Keratinocyte (primary cell): ENCODE data around the gene HEMGN. TPM values are rescaled to one million over a fixed set of nuclear protein-coding genes. Genes with fewer than 3 reads are reported as not detected.

ENCODE experiments used
- DNase-seq: peaks from one replicate; pipeline ENCODE4 v3.0.0-alpha.2; 2011; ENCODE audit warnings: low read depth, missing footprints, low spot score
- FAIRE-seq: peaks from 2 replicates; lab custom pipeline; 2011; peaks lifted over from hg19 to GRCh38; lab: Jason Lieb, UNC
- H2AFZ ChIP-seq: 2 replicates; pipeline ENCODE4 v1.6.0; 2012; ENCODE audit warnings: low read length, control low read depth, inconsistent platforms; ENCODE audit not compliant: control insufficient read depth
- H3K27ac ChIP-seq: 2 replicates; pipeline ENCODE4 v1.5.1; 2011; ENCODE audit warnings: low read length; ENCODE audit not compliant: control insufficient read depth, insufficient read depth
- H3K27me3 ChIP-seq: 3 replicates; pipeline ENCODE4 v1.6.0; 2011; ENCODE audit warnings: low read length; ENCODE audit not compliant: control insufficient read depth, insufficient read depth; ENCODE audit errors: extremely low read depth
- H3K36me3 ChIP-seq, 2 experiments: 2 replicates in 1 of 2; 3 replicates in 1 of 2; pipeline ENCODE4 v1.5.1; 2011; ENCODE audit warnings: low read length in 2 of 2, mild to moderate bottlenecking in 1 of 2; ENCODE audit not compliant: control insufficient read depth in 2 of 2, insufficient read depth in 2 of 2; ENCODE audit errors: extremely low read depth in 1 of 2
- H3K4me1 ChIP-seq: 3 replicates; pipeline ENCODE4 v1.5.1; 2011; ENCODE audit warnings: low read length; ENCODE audit not compliant: control insufficient read depth, insufficient read depth; ENCODE audit errors: extremely low read depth
- H3K4me2 ChIP-seq: 3 replicates; pipeline ENCODE4 v1.6.0; 2011; ENCODE audit warnings: low read depth, low read length; ENCODE audit not compliant: control insufficient read depth, insufficient read depth; ENCODE audit errors: extremely low read depth
- H3K4me3 ChIP-seq, 3 experiments: fragments of 200-600 bp in 1 of 3; sonication (generic) in 1 of 3; 2 replicates in 2 of 3; 3 replicates in 1 of 3; pipeline ENCODE4 v1.5.1; 2011 to 2016; ENCODE audit warnings: low read length in 3 of 3, mild to moderate bottlenecking in 3 of 3, control low read depth in 2 of 3, inconsistent platforms in 1 of 3, low read depth in 1 of 3, mixed read lengths in 1 of 3, mixed run types in 1 of 3, moderate library complexity in 1 of 3; ENCODE audit not compliant: control insufficient read depth in 2 of 3, insufficient read depth in 2 of 3; ENCODE audit errors: extremely low read depth in 1 of 3
- H3K79me2 ChIP-seq: 2 replicates; pipeline ENCODE4 v1.6.0; 2012; ENCODE audit warnings: low read length; ENCODE audit not compliant: control insufficient read depth, insufficient read depth
- H3K9ac ChIP-seq: 3 replicates; pipeline ENCODE4 v1.6.0; 2011; ENCODE audit warnings: low read length; ENCODE audit not compliant: control insufficient read depth, insufficient read depth; ENCODE audit errors: extremely low read depth
- H3K9me1 ChIP-seq: 3 replicates; pipeline ENCODE4 v1.6.0; 2011; ENCODE audit warnings: low read length; ENCODE audit not compliant: control insufficient read depth, insufficient read depth; ENCODE audit errors: extremely low read depth
- H3K9me3 ChIP-seq: 2 replicates; pipeline ENCODE4 v1.5.1; 2012; ENCODE audit warnings: low read depth, low read length; ENCODE audit not compliant: control insufficient read depth
- H4K20me1 ChIP-seq: 3 replicates; pipeline ENCODE4 v1.6.0; 2011; ENCODE audit warnings: low read length; ENCODE audit not compliant: control insufficient read depth, insufficient read depth; ENCODE audit errors: extremely low read depth
- EZH2 ChIP-seq: IDR thresholded peaks from one replicate; pipeline ENCODE4 v1.6.1; 2012; ENCODE audit warnings: inconsistent platforms, mild to moderate bottlenecking, low read length, moderate library complexity
- dilution Hi-C: fragments of 300-500 bp; cut with MboI; formaldehyde crosslinking; loops from one replicate; pipeline ENCODE4 v1.7.0; 2020; ENCODE audit warnings: low sequenced_read_pairs; ENCODE audit not compliant: extremely low pct_ligation_motif_present
- polyA plus RNA-seq, 5 experiments: library from polyadenylated mRNA; depleted of rRNA in 3 of 5; stranded (reverse) in 3 of 5; stranded (forward) in 1 of 5; unstranded in 1 of 5; fragments of >200 nt; gene quantifications; 1 replicate in 1 of 5; 2 replicates in 3 of 5; 3 replicates in 1 of 5; pipeline versions ENCODE4 v1.2.1 to v1.2.3, GENCODE V29; 2011 to 2012; ENCODE audit warnings: missing spikeins in 2 of 5, low read depth in 1 of 5, low replicate concordance in 1 of 5
- TF ChIP-seq, protein P1 (sequence below), 3 experiments: IDR thresholded peaks in 1 of 3; conservative IDR thresholded peaks in 1 of 3; optimal IDR thresholded peaks in 1 of 3; 2 replicates in 2 of 3; 3 replicates in 1 of 3; pipeline versions ENCODE3 to v1.5.1; 2011; ENCODE audit warnings: low read length in 3 of 3, mild to moderate bottlenecking in 3 of 3, moderate library complexity in 2 of 3, control low read depth in 1 of 3, inconsistent platforms in 1 of 3; ENCODE audit not compliant: insufficient read depth in 2 of 3; ENCODE audit errors: extremely low read depth in 1 of 3

Gene HEMGN
- polyA plus RNA-seq, 1 donor (not counting 4 experiments of a cell fraction or from before 2014, with no cell fraction given): not detected

DNA sequence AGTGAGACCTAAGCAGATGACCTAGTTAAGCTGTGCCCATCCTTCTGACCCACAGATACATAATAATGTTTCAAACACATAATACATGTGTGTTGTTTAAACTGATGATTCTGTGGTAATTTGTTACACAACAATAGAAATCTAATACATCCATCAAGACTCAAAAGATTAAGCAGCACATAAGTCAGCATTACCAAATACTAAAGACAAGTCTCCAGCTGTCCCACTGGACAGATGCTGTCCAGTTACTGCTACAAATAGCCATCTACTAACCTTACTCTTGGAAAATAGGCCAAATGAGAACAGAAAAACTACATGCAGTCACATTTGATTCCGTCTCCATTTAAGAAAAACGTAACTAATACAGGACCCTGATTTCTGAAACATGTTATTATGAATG lies 26.4 kb downstream of the HEMGN start:
- Histone ChIP-seq H3K9me1 (no peaks in the 10 kb centered on the region), H3K27me3 (no peaks in the 10 kb centered on the region), H2AFZ (no peak overlapping the region), H3K36me3 (peaks cover 0 to 5% of the 10 kb centered on the region in 2 experiments), H3K9ac (no peak overlapping the region), H3K27ac (no peak overlapping the region), H3K79me2 (no peaks in the 10 kb centered on the region), H3K4me2 (no peak overlapping the region), H3K4me1 (peaks cover 25% of the 10 kb centered on the region), H4K20me1 (no peaks in the 10 kb centered on the region), H3K4me3 (no peak overlapping the region), H3K9me3 (no peaks in the 10 kb centered on the region)
- FAIRE-seq (no peak), DNase-seq (no peak)
- TF ChIP-seq, protein P1, sequence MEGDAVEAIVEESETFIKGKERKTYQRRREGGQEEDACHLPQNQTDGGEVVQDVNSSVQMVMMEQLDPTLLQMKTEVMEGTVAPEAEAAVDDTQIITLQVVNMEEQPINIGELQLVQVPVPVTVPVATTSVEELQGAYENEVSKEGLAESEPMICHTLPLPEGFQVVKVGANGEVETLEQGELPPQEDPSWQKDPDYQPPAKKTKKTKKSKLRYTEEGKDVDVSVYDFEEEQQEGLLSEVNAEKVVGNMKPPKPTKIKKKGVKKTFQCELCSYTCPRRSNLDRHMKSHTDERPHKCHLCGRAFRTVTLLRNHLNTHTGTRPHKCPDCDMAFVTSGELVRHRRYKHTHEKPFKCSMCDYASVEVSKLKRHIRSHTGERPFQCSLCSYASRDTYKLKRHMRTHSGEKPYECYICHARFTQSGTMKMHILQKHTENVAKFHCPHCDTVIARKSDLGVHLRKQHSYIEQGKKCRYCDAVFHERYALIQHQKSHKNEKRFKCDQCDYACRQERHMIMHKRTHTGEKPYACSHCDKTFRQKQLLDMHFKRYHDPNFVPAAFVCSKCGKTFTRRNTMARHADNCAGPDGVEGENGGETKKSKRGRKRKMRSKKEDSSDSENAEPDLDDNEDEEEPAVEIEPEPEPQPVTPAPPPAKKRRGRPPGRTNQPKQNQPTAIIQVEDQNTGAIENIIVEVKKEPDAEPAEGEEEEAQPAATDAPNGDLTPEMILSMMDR (optimal IDR thresholded peaks at IDR 0.05 in 1 of 3, IDR thresholded peaks at IDR 0.05 in 1 of 3, conservative IDR thresholded peaks at IDR 0.05 in 1 of 3; ENCODE audit: extremely low read depth in 1 of 3, insufficient read depth in 2 of 3, low read length in 3 of 3): no peak
- TF ChIP-seq EZH2: no peak
- dilution Hi-C loops: no loop called here

DNA sequence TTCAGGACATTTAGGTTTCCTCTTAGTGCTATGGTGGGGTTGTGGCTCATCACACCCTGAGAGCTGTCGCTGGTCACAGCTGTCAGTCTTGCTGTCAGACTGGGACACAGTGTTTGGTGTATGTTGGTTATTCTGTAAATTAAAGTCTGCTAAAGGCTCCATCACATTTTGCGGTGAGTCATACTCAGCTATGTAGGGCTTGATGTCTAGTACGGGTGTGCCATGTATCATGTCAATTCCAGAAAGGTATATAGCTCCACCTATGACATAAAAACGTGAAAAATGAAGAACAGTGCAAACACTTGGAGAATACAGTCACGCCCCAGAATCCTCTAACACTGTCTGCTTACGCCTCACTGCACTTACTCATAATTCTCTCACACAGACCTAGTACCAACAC lies 27.6 kb downstream of the HEMGN start:
- no peak for TF ChIP-seq EZH2
- TF ChIP-seq, protein P1 (optimal IDR thresholded peaks at IDR 0.05 in 1 of 3, IDR thresholded peaks at IDR 0.05 in 1 of 3, conservative IDR thresholded peaks at IDR 0.05 in 1 of 3; ENCODE audit: extremely low read depth in 1 of 3, insufficient read depth in 2 of 3, low read length in 3 of 3): no peak
- peaks cover 25% of the 10 kb centered on the region for H3K4me1 ChIP-seq

More for the DNA sequence above, 27.6 kb downstream of the HEMGN start:
- peak overlapping the region; percentile 42 for H3K27ac ChIP-seq
- no peaks in the 10 kb centered on the region for H3K27me3 ChIP-seq
- H3K9me3 ChIP-seq: no peaks in the 10 kb centered on the region
- no peak overlapping the region for H2AFZ ChIP-seq
- H3K4me2 ChIP-seq: peak overlapping the region; percentile 35
- H3K9ac ChIP-seq: no peak overlapping the region
- H3K79me2 ChIP-seq: no peaks in the 10 kb centered on the region
- dilution Hi-C loops: no loop called here
- no peak overlapping the region for H3K4me3 ChIP-seq
- H3K36me3 ChIP-seq: peaks cover 0 to 5% of the 10 kb centered on the region in 2 experiments
- FAIRE-seq: peak; percentile 86
- H3K9me1 ChIP-seq: no peaks in the 10 kb centered on the region
- no peaks in the 10 kb centered on the region for H4K20me1 ChIP-seq
- DNase-seq: peak; percentile 73
